GM10266 (cell line): ENCODE measurements around the gene MELK.

Source experiments
- DNase-seq: peaks from one replicate; pipeline ENCODE4 v3.0.0; 2012; ENCODE audit errors: extremely low spot score
- CTCF ChIP-seq: IDR thresholded peaks from 2 replicates; pipeline ENCODE4 v1.5.1; 2012; ENCODE audit warnings: mild to moderate bottlenecking, low read depth; ENCODE audit not compliant: control insufficient read depth, insufficient read depth; ENCODE audit errors: missing control alignments

MELK gene

GRCh38 chr9:36656842-36657241 is 84.1 kb downstream of the MELK start:
- no peak for DNase-seq

GRCh38 chr9:36659500-36659899 is 86.8 kb downstream of the MELK start:
- DNase-seq: no peak
- TF ChIP-seq CTCF: no peak

More at GRCh38 chr9:36656842-36657241, 84.1 kb downstream of the MELK start:
- TF ChIP-seq CTCF: no peak

GRCh38 chr9:36664806-36665205 is 92.1 kb downstream of the MELK start:
- no peak for DNase-seq
- no peak for TF ChIP-seq CTCF

- TF ChIP-seq CTCF: no peak
- no peak for DNase-seq
Observed at GRCh38 chr9:36665387-36665786, 92.7 kb downstream of the MELK start.

- TF ChIP-seq CTCF: no peak
- DNase-seq: peak; percentile 9
Observed at GRCh38 chr9:36665921-36666431, 93.3 kb downstream of the MELK start.

GRCh38 chr9:36671561-36671960 is 98.9 kb downstream of the MELK start:
- DNase-seq: no peak
- TF ChIP-seq CTCF: no peak

GRCh38 chr9:36676091-36676490 is 103.4 kb downstream of the MELK start:
- DNase-seq: no peak
- no peak for TF ChIP-seq CTCF
